ENCODE measurements around the gene ACTG1.

ACTG1 gene

GRCh38 chr17:81492202-81492601, 20.4 kb downstream of the ACTG1 start:
- no peak for DNase-seq

- no peak for DNase-seq
These were observed 20.8 kb downstream of the ACTG1 start for GRCh38 chr17:81491761-81492160.

GRCh38 chr17:81491181-81491581, 21.4 kb downstream of the ACTG1 start:
- no peak for DNase-seq

GRCh38 chr17:81489998-81490992, 22.3 kb downstream of the ACTG1 start:
- DNase-seq: no peak

GRCh38 chr17:81489012-81489997, 23.3 kb downstream of the ACTG1 start:
- DNase-seq: no peak

GRCh38 chr17:81488276-81488860, 24.2 kb downstream of the ACTG1 start:
- DNase-seq: no peak

GRCh38 chr17:81487487-81488275, 24.9 kb downstream of the ACTG1 start:
- peak; percentile 68 for DNase-seq

GRCh38 chr17:81487089-81487486, 25.5 kb downstream of the ACTG1 start:
- no peak for DNase-seq

- no peak for DNase-seq
These were observed 26.3 kb downstream of the ACTG1 start for GRCh38 chr17:81486199-81486810.

- peak; percentile 83 for DNase-seq
These were observed 28.2 kb downstream of the ACTG1 start for GRCh38 chr17:81484195-81484979.

GRCh38 chr17:81483862-81484194, 28.8 kb downstream of the ACTG1 start:
- no peak for DNase-seq

GRCh38 chr17:81483085-81483861, 29.3 kb downstream of the ACTG1 start:
- no peak for DNase-seq

- DNase-seq: no peak
These were observed 29.9 kb downstream of the ACTG1 start for GRCh38 chr17:81482673-81483072.

GRCh38 chr17:81481815-81482505, 30.6 kb downstream of the ACTG1 start:
- no peak for DNase-seq

GRCh38 chr17:81481073-81481799, 31.4 kb downstream of the ACTG1 start:
- DNase-seq: peak; percentile 41

- DNase-seq: no peak
These were observed 32.2 kb downstream of the ACTG1 start for GRCh38 chr17:81480140-81481072.
